Measurements from ENCODE around the gene APOBEC3B. TPM values are rescaled to one million over a fixed set of nuclear protein-coding genes. Genes with fewer than 3 reads are reported as not detected.

The APOBEC3B gene
- total RNA-seq, 3 donors from 2014 or later (not counting 1 experiment from before 2014, with no cell fraction given): 1.7 to 2.3 (median 2.2) TPM

- Histone ChIP-seq H3K9me3 (ENCODE audit: control insufficient read depth, insufficient read depth, low read length) (no peaks in the 10 kb centered on the region), H3K27me3 (ENCODE audit: control insufficient read depth, insufficient read depth, low read length) (no peaks in the 10 kb centered on the region), H3K4me3 (ENCODE audit: low read length) (no peak overlapping the region), H3K27ac (ENCODE audit: low read length) (no peak overlapping the region), H3K4me1 (ENCODE audit: control insufficient read depth, insufficient read depth, low read length) (peaks cover 54% of the 10 kb centered on the region), H3K36me3 (ENCODE audit: control insufficient read depth, insufficient read depth, low read length) (peaks cover 22% of the 10 kb centered on the region)
- H3K27me3 Mint-ChIP-seq (ENCODE audit: low read depth in 2 of 2): no peaks in the 10 kb centered on the region
- peaks cover 26 to 60% of the 10 kb centered on the region in 2 donors for H3K4me1 Mint-ChIP-seq
- TF ChIP-seq, protein P1, sequence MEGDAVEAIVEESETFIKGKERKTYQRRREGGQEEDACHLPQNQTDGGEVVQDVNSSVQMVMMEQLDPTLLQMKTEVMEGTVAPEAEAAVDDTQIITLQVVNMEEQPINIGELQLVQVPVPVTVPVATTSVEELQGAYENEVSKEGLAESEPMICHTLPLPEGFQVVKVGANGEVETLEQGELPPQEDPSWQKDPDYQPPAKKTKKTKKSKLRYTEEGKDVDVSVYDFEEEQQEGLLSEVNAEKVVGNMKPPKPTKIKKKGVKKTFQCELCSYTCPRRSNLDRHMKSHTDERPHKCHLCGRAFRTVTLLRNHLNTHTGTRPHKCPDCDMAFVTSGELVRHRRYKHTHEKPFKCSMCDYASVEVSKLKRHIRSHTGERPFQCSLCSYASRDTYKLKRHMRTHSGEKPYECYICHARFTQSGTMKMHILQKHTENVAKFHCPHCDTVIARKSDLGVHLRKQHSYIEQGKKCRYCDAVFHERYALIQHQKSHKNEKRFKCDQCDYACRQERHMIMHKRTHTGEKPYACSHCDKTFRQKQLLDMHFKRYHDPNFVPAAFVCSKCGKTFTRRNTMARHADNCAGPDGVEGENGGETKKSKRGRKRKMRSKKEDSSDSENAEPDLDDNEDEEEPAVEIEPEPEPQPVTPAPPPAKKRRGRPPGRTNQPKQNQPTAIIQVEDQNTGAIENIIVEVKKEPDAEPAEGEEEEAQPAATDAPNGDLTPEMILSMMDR (IDR thresholded peaks at IDR 0.05): no peak
- H3K4me3 Mint-ChIP-seq: peak overlapping the region; percentile 40
- H3K9me3 Mint-ChIP-seq: no peaks in the 10 kb centered on the region
- no peak for ATAC-seq
- 72% methylated on average over 13 of the region's 15 CpGs for WGBS (ENCODE audit: insufficient coverage)
- intact Hi-C loops (cut with micrococcal nuclease): loop anchor here (5.0 kb wide), 2 partner anchors 38 to 58 kb away; no protein-coding TSS in a partner anchor
- H3K27ac Mint-ChIP-seq: peak overlapping the region; percentile 76 to 79
- peak in 1 of 2 donors; percentile 60 for DNase-seq
- no peaks in the 10 kb centered on the region for H3K36me3 Mint-ChIP-seq
These were observed 42.6 kb downstream of the APOBEC3B start for GRCh38 chr22:39024519-39025308.

GRCh38 chr22:39026509-39027150 lies 44.5 kb downstream of the APOBEC3B start:
- Histone ChIP-seq H3K4me1 (ENCODE audit: control insufficient read depth, insufficient read depth, low read length) (peaks cover 41% of the 10 kb centered on the region), H3K27me3 (ENCODE audit: control insufficient read depth, insufficient read depth, low read length) (no peaks in the 10 kb centered on the region), H3K9me3 (ENCODE audit: control insufficient read depth, insufficient read depth, low read length) (no peaks in the 10 kb centered on the region), H3K36me3 (ENCODE audit: control insufficient read depth, insufficient read depth, low read length) (peaks cover 22% of the 10 kb centered on the region), H3K4me3 (ENCODE audit: low read length) (no peak overlapping the region), H3K27ac (ENCODE audit: low read length) (no peak overlapping the region)
- Mint-ChIP-seq H3K27me3 (ENCODE audit: low read depth in 2 of 2) (no peaks in the 10 kb centered on the region), H3K4me3 (no peak overlapping the region), H3K36me3 (no peaks in the 10 kb centered on the region), H3K27ac (peak overlapping the region; percentile 76 to 79), H3K4me1 (peaks cover 12 to 47% of the 10 kb centered on the region in 2 donors), H3K9me3 (no peaks in the 10 kb centered on the region)
- ATAC-seq (no peak), DNase-seq (no peak)
- WGBS (ENCODE audit: insufficient coverage): 95% methylated on average over 10 of the region's 12 CpGs
- TF ChIP-seq, protein P1 (IDR thresholded peaks at IDR 0.05): no peak
- intact Hi-C loops (cut with micrococcal nuclease): loop anchor here (5.0 kb wide), 1 partner anchor 36 kb away; no protein-coding TSS in a partner anchor

GRCh38 chr22:39027717-39028116 lies 45.6 kb downstream of the APOBEC3B start:
- Histone ChIP-seq H3K9me3 (ENCODE audit: control insufficient read depth, insufficient read depth, low read length) (no peaks in the 10 kb centered on the region), H3K4me3 (ENCODE audit: low read length) (no peak overlapping the region), H3K27ac (ENCODE audit: low read length) (no peak overlapping the region), H3K27me3 (ENCODE audit: control insufficient read depth, insufficient read depth, low read length) (no peaks in the 10 kb centered on the region), H3K4me1 (ENCODE audit: control insufficient read depth, insufficient read depth, low read length) (peaks cover 30% of the 10 kb centered on the region), H3K36me3 (ENCODE audit: control insufficient read depth, insufficient read depth, low read length) (peaks cover 22% of the 10 kb centered on the region)
- Mint-ChIP-seq H3K9me3 (no peaks in the 10 kb centered on the region), H3K4me1 (peaks cover 5 to 39% of the 10 kb centered on the region in 2 donors), H3K27me3 (ENCODE audit: low read depth in 2 of 2) (no peaks in the 10 kb centered on the region), H3K36me3 (no peaks in the 10 kb centered on the region), H3K27ac (peak overlapping the region; percentile 47 to 58), H3K4me3 (no peak overlapping the region)
- ATAC-seq (no peak), DNase-seq (no peak)
- TF ChIP-seq, protein P1 (IDR thresholded peaks at IDR 0.05): no peak
- intact Hi-C loops (cut with micrococcal nuclease): loop anchor here (5.0 kb wide), 1 partner anchor 35 kb away; no protein-coding TSS in a partner anchor
- WGBS (ENCODE audit: insufficient coverage): 95% methylated on average over 4 of the region's 4 CpGs

Measured in natural killer cell (primary cell).